A549 (cell line): ENCODE results near the gene SLAIN2. TPM values are rescaled to one million over a fixed set of nuclear protein-coding genes. Genes with fewer than 3 reads are reported as not detected.

ENCODE experiments used
- ATAC-seq, 2 experiments: fragments of 200-7000 bp in 1 of 2; fragments of >200 bp in 1 of 2; cut with Nextera tagmentation in 1 of 2; cut with Tn5 transposase in 1 of 2; 3 replicates each; pipeline versions ENCODE4 v1.8.0 to v1.9.1; 2018 to 2020; ENCODE audit warnings: mild to moderate bottlenecking in 1 of 2, moderate library complexity in 1 of 2
- CTCF ChIA-PET: fragments of 300-600 bp; sonication (Branson Sonifier 250); formaldehyde crosslinking; extraction: SDS; loops from one replicate; lab custom pipeline; 2021; ENCODE audit warnings: antibody characterized with exemption, inconsistent platforms; lab: Yijun Ruan, JAX
- POLR2A ChIA-PET: fragments of 350-600 bp; formaldehyde crosslinking; extraction: SDS; loops from one replicate; lab custom pipeline; 2021; ENCODE audit warnings: antibody characterized with exemption, inconsistent platforms; lab: Yijun Ruan, JAX
- DNase-seq, 2 experiments: peaks; one replicate each; pipeline versions ENCODE4 v3.0.0 to v3.0.0-alpha.2; 2011 to 2016; ENCODE audit warnings: low read depth in 1 of 2, low spot score in 1 of 2
- FAIRE-seq: peaks from 2 replicates; lab custom pipeline; 2011; peaks lifted over from hg19 to GRCh38; lab: Jason Lieb, UNC
- H3K27ac ChIP-seq, 2 experiments: fragments of >200 bp; sonication (Bioruptor Twin); formaldehyde crosslinking; 3 replicates each; pipeline ENCODE4 v1.5.1; 2016 to 2017
- H3K4me1 ChIP-seq: fragments of >200 bp; sonication (Bioruptor Twin); formaldehyde crosslinking; 3 replicates; pipeline ENCODE4 v1.6.1; 2016
- H3K4me2 ChIP-seq: fragments of >200 bp; sonication (Bioruptor Twin); formaldehyde crosslinking; 3 replicates; pipeline ENCODE4 v1.6.1; 2016
- H3K4me3 ChIP-seq: fragments of >200 bp; sonication (Bioruptor Twin); formaldehyde crosslinking; 3 replicates; pipeline ENCODE4 v1.5.1; 2016
- H3K9me3 ChIP-seq: fragments of >200 bp; sonication (Bioruptor Twin); formaldehyde crosslinking; 3 replicates; pipeline ENCODE4 v1.6.1; 2016
- CBX2 ChIP-seq: fragments of 200-600 bp; sonication (generic); IDR thresholded peaks from 2 replicates; pipeline ENCODE4 v1.6.1; 2016; ENCODE audit warnings: low read depth, mild to moderate bottlenecking, borderline replicate concordance
- CBX8 ChIP-seq: fragments of 200-600 bp; sonication (generic); IDR thresholded peaks from 2 replicates; pipeline ENCODE4 v1.6.1; 2016
- CEBPB ChIP-seq, 2 experiments: fragments of >200 bp in 1 of 2; sonication (Bioruptor Twin) in 1 of 2; formaldehyde crosslinking in 1 of 2; IDR thresholded peaks; 2 replicates each; pipeline ENCODE4 v1.6.1; 2012 to 2016
- CHD4 ChIP-seq: fragments of 200-600 bp; sonication (generic); IDR thresholded peaks from 2 replicates; pipeline ENCODE4 v1.6.1; 2016; ENCODE audit warnings: antibody characterized with exemption, mild to moderate bottlenecking, borderline replicate concordance
- EHF ChIP-seq: fragments of 250-450 bp; sonication (Bioruptor Pico); IDR thresholded peaks from 2 replicates; pipeline ENCODE4 v1.5.0; 2020; ENCODE audit warnings: mild to moderate bottlenecking
- ESRRA ChIP-seq: fragments of 150-350 bp; IDR thresholded peaks from 2 replicates; pipeline ENCODE4 v1.6.1; 2014; ENCODE audit warnings: mild to moderate bottlenecking, low read length, borderline replicate concordance
- FOSL2 ChIP-seq, 2 experiments: fragments of 450-650 bp in 1 of 2; fragments of >200 bp in 1 of 2; sonication (Bioruptor Twin) in 1 of 2; formaldehyde crosslinking; IDR thresholded peaks; 2 replicates each; pipeline versions ENCODE4 v1.5.0 to v1.6.1; 2016 to 2020; ENCODE audit warnings: mild to moderate bottlenecking in 1 of 2, moderate library complexity in 1 of 2
- FOXS1 ChIP-seq: fragments of 250-450 bp; sonication (Bioruptor Pico); IDR thresholded peaks from 2 replicates; pipeline ENCODE4 v1.5.0; 2020; ENCODE audit warnings: mild to moderate bottlenecking, moderate library complexity
- GATA3 ChIP-seq: IDR thresholded peaks from 2 replicates; pipeline ENCODE4 v1.6.1; 2012; ENCODE audit warnings: borderline replicate concordance
- HEYL ChIP-seq: fragments of 250-450 bp; sonication (Bioruptor Pico); IDR thresholded peaks from 2 replicates; pipeline ENCODE4 v1.8.0; 2021; ENCODE audit warnings: mild to moderate bottlenecking, moderate library complexity
- HOXA7 ChIP-seq: fragments of 250-450 bp; sonication (Bioruptor Pico); IDR thresholded peaks from 2 replicates; pipeline ENCODE4 v1.5.0; 2020; ENCODE audit warnings: mild to moderate bottlenecking, moderate library complexity
- HOXB13 ChIP-seq: fragments of 250-450 bp; sonication (Bioruptor Pico); IDR thresholded peaks from 2 replicates; pipeline ENCODE4 v1.5.0; 2020; ENCODE audit warnings: low read depth, mild to moderate bottlenecking, moderate library complexity
- HOXB5 ChIP-seq: fragments of 250-450 bp; sonication (Bioruptor Pico); IDR thresholded peaks from 2 replicates; pipeline ENCODE4 v1.5.0; 2020; ENCODE audit warnings: mild to moderate bottlenecking, moderate library complexity
- JUN ChIP-seq, 2 experiments: fragments of >200 bp; sonication (Bioruptor Twin); formaldehyde crosslinking; IDR thresholded peaks; 2 replicates in 1 of 2; 3 replicates in 1 of 2; pipeline ENCODE4 v1.6.1; 2016 to 2017
- JUNB ChIP-seq: fragments of >200 bp; sonication (Bioruptor Twin); formaldehyde crosslinking; IDR thresholded peaks from 2 replicates; pipeline ENCODE4 v1.6.1; 2016
- KDM5A ChIP-seq: fragments of 200-600 bp; sonication (generic); IDR thresholded peaks from 2 replicates; pipeline ENCODE4 v1.6.1; 2016; ENCODE audit warnings: antibody characterized with exemption, mild to moderate bottlenecking
- MAFK ChIP-seq: fragments of 450-650 bp; IDR thresholded peaks from 2 replicates; pipeline ENCODE4 v1.6.1; 2014; ENCODE audit not compliant: partially characterized antibody
- MYC ChIP-seq: IDR thresholded peaks from 2 replicates; pipeline ENCODE4 v1.6.1; 2012; ENCODE audit warnings: mild to moderate bottlenecking, inconsistent platforms, low read length, improper control_type of control experiment, borderline replicate concordance
- NR3C1 ChIP-seq: fragments of >200 bp; sonication (Bioruptor Twin); formaldehyde crosslinking; IDR thresholded peaks from 3 replicates; pipeline ENCODE4 v1.6.1; 2017
- POLR2AphosphoS2 ChIP-seq: conservative IDR thresholded peaks from 2 replicates; pipeline ENCODE4 v1.6.1; 2012; ENCODE audit warnings: low read length, improper control_type of control experiment, inconsistent platforms
- RAD21 ChIP-seq, 2 experiments: fragments of >200 bp in 1 of 2; sonication (Bioruptor Twin) in 1 of 2; formaldehyde crosslinking in 1 of 2; IDR thresholded peaks in 1 of 2; conservative IDR thresholded peaks in 1 of 2; 2 replicates in 1 of 2; 3 replicates in 1 of 2; pipeline ENCODE4 v1.6.1; 2012 to 2018; ENCODE audit warnings: inconsistent platforms in 1 of 2
- RCOR1 ChIP-seq: fragments of 150-350 bp; IDR thresholded peaks from 2 replicates; pipeline ENCODE4 v1.6.1; 2014; ENCODE audit warnings: antibody characterized with exemption, low read length, low read depth
- RFX5 ChIP-seq: fragments of 450-650 bp; IDR thresholded peaks from 2 replicates; pipeline ENCODE4 v1.7.1; 2014; ENCODE audit warnings: antibody characterized with exemption, mild to moderate bottlenecking, moderate library complexity
- RNF2 ChIP-seq: fragments of 200-600 bp; sonication (generic); IDR thresholded peaks from 2 replicates; pipeline ENCODE4 v1.6.1; 2016; ENCODE audit warnings: low read depth, mild to moderate bottlenecking, antibody characterized with exemption, moderate library complexity, borderline replicate concordance
- ZNF302 ChIP-seq: fragments of 250-450 bp; sonication (Bioruptor Pico); IDR thresholded peaks from 2 replicates; pipeline ENCODE4 v1.9.0; 2021; ENCODE audit warnings: inconsistent platforms, mild to moderate bottlenecking, moderate library complexity
- ZSCAN20 ChIP-seq: fragments of 250-450 bp; sonication (Bioruptor Pico); IDR thresholded peaks from 2 replicates; pipeline ENCODE4 v1.8.0; 2022; ENCODE audit warnings: mild to moderate bottlenecking, moderate library complexity
- WGBS: methylation state at CpG from one replicate; pipeline ENCODE4 v1.1.6; 2017; ENCODE audit errors: missing lambda C conversion rate; 5-methylcytosine and 5-hydroxymethylcytosine counted together
- polyA plus RNA-seq, 4 experiments: library from polyadenylated mRNA; depleted of rRNA in 3 of 4; stranded (reverse); fragments of >200 nt; fragmentation: RNase III in 1 of 4; extraction: RNeasy Plus Mini Kit Qiagen cat#74134 plus additional on column Dnase treatment in 1 of 4; gene quantifications; 2 replicates in 3 of 4; 3 replicates in 1 of 4; pipeline ENCODE4 v1.2.3, GENCODE V29; 2011 to 2017
- TF ChIP-seq, protein P1 (sequence below): fragments of >200 bp; sonication (Bioruptor Twin); formaldehyde crosslinking; IDR thresholded peaks from 2 replicates; pipeline ENCODE4 v1.6.1; 2016
- TF ChIP-seq, protein P2 (sequence below): fragments of 450-650 bp; IDR thresholded peaks from 2 replicates; pipeline ENCODE4 v1.6.1; 2014; ENCODE audit warnings: antibody characterized with exemption
- TF ChIP-seq, protein P3 (sequence below): fragments of >200 bp; sonication (Bioruptor Twin); formaldehyde crosslinking; IDR thresholded peaks from 3 replicates; pipeline ENCODE4 v1.5.1; 2016
- TF ChIP-seq, protein P4 (sequence below): fragments of >200 bp; sonication (Bioruptor Twin); formaldehyde crosslinking; IDR thresholded peaks from 3 replicates; pipeline ENCODE4 v1.6.1; 2016
- TF ChIP-seq, protein P5 (sequence below): fragments of 250-450 bp; sonication (Bioruptor Pico); IDR thresholded peaks from 2 replicates; pipeline ENCODE4 v1.5.0; 2020; ENCODE audit warnings: low read depth, mild to moderate bottlenecking, moderate library complexity

The SLAIN2 gene
- polyA plus RNA-seq, 2 of the 4 experiments (the other 2 are of a cell fraction): 14.4 to 14.6 TPM

DNA sequence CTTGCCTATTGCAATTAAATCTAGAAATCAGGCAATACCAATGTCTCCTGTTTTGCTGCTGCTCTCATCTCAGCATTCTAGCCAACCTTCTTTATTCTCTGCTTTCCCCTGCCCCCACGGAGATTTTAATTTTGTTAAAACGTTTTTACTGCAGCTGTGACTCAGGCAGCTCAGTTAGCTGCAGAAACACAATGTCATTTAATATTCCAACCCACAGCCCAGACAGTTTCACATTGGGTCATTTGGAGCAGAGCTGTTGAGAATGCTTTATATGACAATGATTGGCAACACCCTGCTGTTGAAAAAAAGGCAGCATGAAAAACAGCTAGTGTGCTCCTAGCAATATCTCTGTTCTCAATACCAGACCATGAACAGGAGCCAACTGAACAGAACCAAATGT is 129.2 kb downstream of the SLAIN2 start:
- 0% methylated on average over 2 of the region's 2 CpGs for WGBS
- ATAC-seq (no peak), DNase-seq (no peak), FAIRE-seq (no peak)
- Histone ChIP-seq H3K4me2 (no peak overlapping the region), H3K4me1 (no peaks in the 10 kb centered on the region), H3K9me3 (no peaks in the 10 kb centered on the region), H3K27ac (no peak overlapping the region), H3K4me3 (no peak overlapping the region)
- TF ChIP-seq RCOR1 (no peak), RFX5 (no peak), RAD21 (conservative IDR thresholded peaks at IDR 0.05 in 1 of 2, IDR thresholded peaks at IDR 0.05 in 1 of 2) (no peak), FOSL2 (IDR thresholded peaks at IDR 0.05) (no peak), FOSL2 (CRISPR knock-in tag; IDR thresholded peaks at IDR 0.05) (no peak), CEBPB (IDR thresholded peaks at IDR 0.05) (no peak), HOXB13 (CRISPR knock-in tag) (no peak), POLR2AphosphoS2 (no peak), EHF (no peak)
- TF ChIP-seq, protein P1, sequence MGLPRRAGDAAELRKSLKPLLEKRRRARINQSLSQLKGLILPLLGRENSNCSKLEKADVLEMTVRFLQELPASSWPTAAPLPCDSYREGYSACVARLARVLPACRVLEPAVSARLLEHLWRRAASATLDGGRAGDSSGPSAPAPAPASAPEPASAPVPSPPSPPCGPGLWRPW: no peak
- TF ChIP-seq, protein P2, sequence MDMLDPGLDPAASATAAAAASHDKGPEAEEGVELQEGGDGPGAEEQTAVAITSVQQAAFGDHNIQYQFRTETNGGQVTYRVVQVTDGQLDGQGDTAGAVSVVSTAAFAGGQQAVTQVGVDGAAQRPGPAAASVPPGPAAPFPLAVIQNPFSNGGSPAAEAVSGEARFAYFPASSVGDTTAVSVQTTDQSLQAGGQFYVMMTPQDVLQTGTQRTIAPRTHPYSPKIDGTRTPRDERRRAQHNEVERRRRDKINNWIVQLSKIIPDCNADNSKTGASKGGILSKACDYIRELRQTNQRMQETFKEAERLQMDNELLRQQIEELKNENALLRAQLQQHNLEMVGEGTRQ: no peak
- CTCF ChIA-PET: no interaction called here
- POLR2A ChIA-PET: no interaction called here

DNA sequence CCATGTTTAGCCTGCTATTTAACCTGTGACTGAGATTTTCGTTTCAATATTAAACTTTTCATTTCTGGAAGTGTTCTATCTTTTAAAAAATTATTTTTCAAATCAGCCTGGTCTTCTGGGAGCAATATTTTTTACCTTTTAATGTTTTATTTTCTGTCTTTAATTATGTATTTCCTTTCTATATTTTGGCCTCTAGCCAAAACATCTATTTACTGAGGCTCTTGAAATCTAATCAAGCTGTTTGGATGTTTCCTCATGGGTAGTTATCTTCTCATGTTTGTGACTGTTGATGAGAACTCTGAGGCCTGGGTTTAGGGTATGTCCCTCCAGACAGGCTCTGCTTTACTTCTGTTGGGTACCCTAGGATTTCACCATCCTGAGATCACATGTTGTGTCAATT is 131.5 kb downstream of the SLAIN2 start:
- no peaks in the 10 kb centered on the region for H3K4me1 ChIP-seq
- DNase-seq: no peak
- H3K4me2 ChIP-seq: no peak overlapping the region
- no peak overlapping the region for H3K4me3 ChIP-seq
- TF ChIP-seq, protein P3, sequence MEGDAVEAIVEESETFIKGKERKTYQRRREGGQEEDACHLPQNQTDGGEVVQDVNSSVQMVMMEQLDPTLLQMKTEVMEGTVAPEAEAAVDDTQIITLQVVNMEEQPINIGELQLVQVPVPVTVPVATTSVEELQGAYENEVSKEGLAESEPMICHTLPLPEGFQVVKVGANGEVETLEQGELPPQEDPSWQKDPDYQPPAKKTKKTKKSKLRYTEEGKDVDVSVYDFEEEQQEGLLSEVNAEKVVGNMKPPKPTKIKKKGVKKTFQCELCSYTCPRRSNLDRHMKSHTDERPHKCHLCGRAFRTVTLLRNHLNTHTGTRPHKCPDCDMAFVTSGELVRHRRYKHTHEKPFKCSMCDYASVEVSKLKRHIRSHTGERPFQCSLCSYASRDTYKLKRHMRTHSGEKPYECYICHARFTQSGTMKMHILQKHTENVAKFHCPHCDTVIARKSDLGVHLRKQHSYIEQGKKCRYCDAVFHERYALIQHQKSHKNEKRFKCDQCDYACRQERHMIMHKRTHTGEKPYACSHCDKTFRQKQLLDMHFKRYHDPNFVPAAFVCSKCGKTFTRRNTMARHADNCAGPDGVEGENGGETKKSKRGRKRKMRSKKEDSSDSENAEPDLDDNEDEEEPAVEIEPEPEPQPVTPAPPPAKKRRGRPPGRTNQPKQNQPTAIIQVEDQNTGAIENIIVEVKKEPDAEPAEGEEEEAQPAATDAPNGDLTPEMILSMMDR: no peak
- TF ChIP-seq ZNF302 (CRISPR knock-in tag): no peak
- TF ChIP-seq ESRRA: no peak
- no peak for TF ChIP-seq JUNB
- TF ChIP-seq CHD4: no peak
- TF ChIP-seq RNF2: no peak
- no peak for TF ChIP-seq CBX2
- TF ChIP-seq FOXS1 (CRISPR knock-in tag): no peak
- no peak for TF ChIP-seq MAFK
- no peak for TF ChIP-seq ZSCAN20 (CRISPR knock-in tag)
- TF ChIP-seq, protein P4, sequence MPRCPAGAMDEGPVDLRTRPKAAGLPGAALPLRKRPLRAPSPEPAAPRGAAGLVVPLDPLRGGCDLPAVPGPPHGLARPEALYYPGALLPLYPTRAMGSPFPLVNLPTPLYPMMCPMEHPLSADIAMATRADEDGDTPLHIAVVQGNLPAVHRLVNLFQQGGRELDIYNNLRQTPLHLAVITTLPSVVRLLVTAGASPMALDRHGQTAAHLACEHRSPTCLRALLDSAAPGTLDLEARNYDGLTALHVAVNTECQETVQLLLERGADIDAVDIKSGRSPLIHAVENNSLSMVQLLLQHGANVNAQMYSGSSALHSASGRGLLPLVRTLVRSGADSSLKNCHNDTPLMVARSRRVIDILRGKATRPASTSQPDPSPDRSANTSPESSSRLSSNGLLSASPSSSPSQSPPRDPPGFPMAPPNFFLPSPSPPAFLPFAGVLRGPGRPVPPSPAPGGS: no peak
- TF ChIP-seq, all 56 proteins: peak for 0
- ATAC-seq (no peak), FAIRE-seq (no peak)
- Histone ChIP-seq H3K27ac (no peak overlapping the region), H3K9me3 (no peaks in the 10 kb centered on the region)
- ChIA-PET CTCF (no interaction called here), POLR2A (no interaction called here)
- WGBS: 20% methylated on average over 1 of the region's 1 CpG

DNA sequence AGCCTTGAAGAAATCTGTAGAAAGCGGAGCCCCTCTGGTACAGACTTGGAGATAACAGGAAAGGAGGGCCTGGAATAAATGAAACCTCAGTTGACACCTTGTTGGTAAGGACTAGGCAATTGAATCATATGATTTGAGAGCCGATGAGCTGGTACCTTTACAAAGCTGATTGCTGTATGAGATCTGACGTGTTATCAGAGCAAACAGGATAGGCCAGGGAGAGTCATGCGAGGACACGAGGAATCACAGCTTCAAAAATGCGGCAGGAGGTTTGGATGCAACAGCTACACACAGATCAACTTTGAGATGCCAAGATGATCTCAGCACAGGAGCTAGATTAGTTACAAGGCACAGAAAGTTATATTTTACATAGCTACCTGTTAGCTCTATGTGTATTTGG is 134.4 kb downstream of the SLAIN2 start:
- no peak overlapping the region for H3K4me2 ChIP-seq
- ChIA-PET POLR2A (no interaction called here), CTCF (interaction anchor here (1.6 kb wide), 1 partner anchor 31 kb away, joined by 4 read pairs; no protein-coding TSS in a partner anchor)
- H3K4me3 ChIP-seq: no peak overlapping the region
- H3K4me1 ChIP-seq: no peaks in the 10 kb centered on the region
- ATAC-seq (no peak), DNase-seq (no peak), FAIRE-seq (no peak)
- TF ChIP-seq CHD4: no peak
- TF ChIP-seq KDM5A: no peak
- no peak for TF ChIP-seq HOXB5 (CRISPR knock-in tag)
- no peak for TF ChIP-seq NR3C1
- no peak for TF ChIP-seq JUNB
- TF ChIP-seq HOXA7 (CRISPR knock-in tag): no peak
- no peak for TF ChIP-seq CBX2
- no peak for TF ChIP-seq JUN (IDR thresholded peaks at IDR 0.05)
- TF ChIP-seq HEYL (CRISPR knock-in tag): no peak
- TF ChIP-seq EHF: no peak
- TF ChIP-seq MYC: no peak
- TF ChIP-seq GATA3: no peak
- TF ChIP-seq ZSCAN20 (CRISPR knock-in tag): no peak
- TF ChIP-seq RNF2: no peak
- TF ChIP-seq ZNF302 (CRISPR knock-in tag): no peak
- TF ChIP-seq, protein P5, sequence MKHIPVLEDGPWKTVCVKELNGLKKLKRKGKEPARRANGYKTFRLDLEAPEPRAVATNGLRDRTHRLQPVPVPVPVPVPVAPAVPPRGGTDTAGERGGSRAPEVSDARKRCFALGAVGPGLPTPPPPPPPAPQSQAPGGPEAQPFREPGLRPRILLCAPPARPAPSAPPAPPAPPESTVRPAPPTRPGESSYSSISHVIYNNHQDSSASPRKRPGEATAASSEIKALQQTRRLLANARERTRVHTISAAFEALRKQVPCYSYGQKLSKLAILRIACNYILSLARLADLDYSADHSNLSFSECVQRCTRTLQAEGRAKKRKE (CRISPR knock-in tag): no peak
- no peak for TF ChIP-seq CBX8
- TF ChIP-seq FOSL2 (IDR thresholded peaks at IDR 0.05): no peak
- TF ChIP-seq FOSL2 (CRISPR knock-in tag; IDR thresholded peaks at IDR 0.05): no peak
- no peaks in the 10 kb centered on the region for H3K9me3 ChIP-seq
- H3K27ac ChIP-seq: no peak overlapping the region
- 83% methylated on average over 6 of the region's 6 CpGs for WGBS
